Measurements from ENCODE around the gene TRAPPC11.

TRAPPC11 gene

DNA sequence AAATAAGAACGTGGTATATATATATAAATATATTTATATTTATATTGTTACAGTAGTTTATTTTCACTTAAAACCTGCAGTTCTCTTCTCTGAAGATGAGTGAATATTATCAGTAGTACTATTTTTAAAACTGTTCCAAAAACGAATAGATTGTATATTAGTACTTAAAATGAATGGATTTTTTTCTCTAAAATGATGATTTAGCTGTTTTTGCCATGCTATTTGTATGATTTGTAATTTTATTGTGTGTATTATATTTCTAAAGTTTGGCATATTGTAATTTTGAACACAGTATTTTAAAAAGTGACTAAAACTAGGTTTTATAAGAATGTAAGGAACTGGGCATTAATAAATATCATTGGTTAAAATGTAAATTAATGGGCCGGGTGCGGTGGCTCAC, 22.0 kb downstream of the TRAPPC11 start:
- H3K4me3 ChIP-seq (ENCODE audit: insufficient read depth in 1 of 2, low read depth in 1 of 2, low read length in 2 of 2): no peak overlapping the region
- H3K9me3 ChIP-seq (ENCODE audit: control insufficient read depth, low read length): no peaks in the 10 kb centered on the region
- no peaks in the 10 kb centered on the region for H3K79me1 ChIP-seq (replicated peaks; ENCODE audit: low read length, poor library complexity, severe bottlenecking)
- DNase-seq: no peak
- no peak overlapping the region for H4K91ac ChIP-seq (ENCODE audit: low read length)
- H2BK12ac ChIP-seq (ENCODE audit: low read length in 2 of 2): no peak overlapping the region
- no peak overlapping the region for H2BK15ac ChIP-seq (ENCODE audit: low read depth, poor library complexity, severe bottlenecking)
- H2AFZ ChIP-seq (ENCODE audit: low read depth, low read length): no peak overlapping the region
- H4K8ac ChIP-seq (ENCODE audit: low read length): no peak overlapping the region
- H3K18ac ChIP-seq (ENCODE audit: low read depth in 1 of 2, low read length in 2 of 2): no peak overlapping the region
- H3K36me3 ChIP-seq (ENCODE audit: control insufficient read depth in 1 of 2, insufficient read depth in 2 of 2, low read depth in 1 of 2, low read length in 2 of 2): peaks cover 16 to 87% of the 10 kb centered on the region in 2 experiments
- H3K4me2 ChIP-seq (ENCODE audit: low read length, poor library complexity, severe bottlenecking): no peak overlapping the region
- H3K27me3 ChIP-seq (ENCODE audit: control insufficient read depth in 1 of 2, insufficient read depth in 1 of 2, low read length in 2 of 2): no peaks in the 10 kb centered on the region
- H2AK5ac ChIP-seq (ENCODE audit: low read length, severe bottlenecking): no peak overlapping the region
- H3K9ac ChIP-seq (ENCODE audit: low read length): no peak overlapping the region
- H2BK5ac ChIP-seq (ENCODE audit: low read depth, low read length, poor library complexity, severe bottlenecking): no peak overlapping the region
- 100% methylated on average over 2 of the region's 4 CpGs for WGBS
- no peak overlapping the region for H2BK120ac ChIP-seq (ENCODE audit: low read depth, low read length)
- no peak overlapping the region for H3K4ac ChIP-seq (ENCODE audit: low read depth in 1 of 2, low read length in 2 of 2)
- no peak overlapping the region for H3K14ac ChIP-seq (ENCODE audit: low read length in 2 of 2)
- no peak overlapping the region for H3K27ac ChIP-seq (ENCODE audit: low read length, poor library complexity, severe bottlenecking)
- H3K4me1 ChIP-seq (ENCODE audit: control insufficient read depth, insufficient read depth, low read depth, low read length): no peaks in the 10 kb centered on the region
- no peak overlapping the region for H3K23ac ChIP-seq (ENCODE audit: low read length in 2 of 2)

DNA sequence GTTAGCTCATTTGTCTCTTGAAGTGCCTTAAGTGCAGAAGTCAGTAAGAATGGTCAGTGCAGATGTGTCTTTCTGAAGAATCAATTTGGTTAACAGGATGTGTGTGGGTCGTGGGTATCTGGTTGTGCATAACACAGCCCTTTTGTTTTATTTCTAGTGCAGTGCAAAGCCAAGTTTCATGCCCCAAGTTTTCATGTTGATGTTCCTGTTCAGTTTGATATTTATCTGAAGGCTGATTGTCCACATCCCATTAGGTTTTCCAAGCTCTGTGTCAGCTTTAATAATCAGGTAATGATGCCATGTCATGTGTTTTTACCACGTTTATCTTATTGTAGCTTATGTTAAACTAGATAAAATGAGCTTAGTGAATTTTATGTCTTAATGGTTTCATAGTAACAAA, 27.4 kb downstream of the TRAPPC11 start:
- no peak overlapping the region for H3K27ac ChIP-seq (ENCODE audit: low read length, poor library complexity, severe bottlenecking)
- 94% methylated on average over 2 of the region's 2 CpGs for WGBS
- H3K27me3 ChIP-seq (ENCODE audit: control insufficient read depth in 1 of 2, insufficient read depth in 1 of 2, low read length in 2 of 2): no peaks in the 10 kb centered on the region
- no peak overlapping the region for H2BK5ac ChIP-seq (ENCODE audit: low read depth, low read length, poor library complexity, severe bottlenecking)
- H2AK5ac ChIP-seq (ENCODE audit: low read length, severe bottlenecking): no peak overlapping the region
- no peak overlapping the region for H3K4me3 ChIP-seq (ENCODE audit: insufficient read depth in 1 of 2, low read depth in 1 of 2, low read length in 2 of 2)
- no peaks in the 10 kb centered on the region for H3K9me3 ChIP-seq (ENCODE audit: control insufficient read depth, low read length)
- H2BK15ac ChIP-seq (ENCODE audit: low read depth, poor library complexity, severe bottlenecking): no peak overlapping the region
- no peak overlapping the region for H4K91ac ChIP-seq (ENCODE audit: low read length)
- no peaks in the 10 kb centered on the region for H3K4me1 ChIP-seq (ENCODE audit: control insufficient read depth, insufficient read depth, low read depth, low read length)
- no peak overlapping the region for H3K18ac ChIP-seq (ENCODE audit: low read depth in 1 of 2, low read length in 2 of 2)
- no peak overlapping the region for H3K4me2 ChIP-seq (ENCODE audit: low read length, poor library complexity, severe bottlenecking)
- H3K79me1 ChIP-seq (replicated peaks; ENCODE audit: low read length, poor library complexity, severe bottlenecking): peaks cover 7% of the 10 kb centered on the region
- no peak overlapping the region for H2BK120ac ChIP-seq (ENCODE audit: low read depth, low read length)
- H3K23ac ChIP-seq (ENCODE audit: low read length in 2 of 2): no peak overlapping the region
- H3K4ac ChIP-seq (ENCODE audit: low read depth in 1 of 2, low read length in 2 of 2): no peak overlapping the region
- no peak overlapping the region for H3K14ac ChIP-seq (ENCODE audit: low read length in 2 of 2)
- no peak overlapping the region for H3K9ac ChIP-seq (ENCODE audit: low read length)
- no peak overlapping the region for H2BK12ac ChIP-seq (ENCODE audit: low read length in 2 of 2)
- H2AFZ ChIP-seq (ENCODE audit: low read depth, low read length): no peak overlapping the region
- H3K36me3 ChIP-seq (ENCODE audit: control insufficient read depth in 1 of 2, insufficient read depth in 2 of 2, low read depth in 1 of 2, low read length in 2 of 2): peaks cover 18 to 84% of the 10 kb centered on the region in 2 experiments
- H4K8ac ChIP-seq (ENCODE audit: low read length): no peak overlapping the region
- DNase-seq: no peak

DNA sequence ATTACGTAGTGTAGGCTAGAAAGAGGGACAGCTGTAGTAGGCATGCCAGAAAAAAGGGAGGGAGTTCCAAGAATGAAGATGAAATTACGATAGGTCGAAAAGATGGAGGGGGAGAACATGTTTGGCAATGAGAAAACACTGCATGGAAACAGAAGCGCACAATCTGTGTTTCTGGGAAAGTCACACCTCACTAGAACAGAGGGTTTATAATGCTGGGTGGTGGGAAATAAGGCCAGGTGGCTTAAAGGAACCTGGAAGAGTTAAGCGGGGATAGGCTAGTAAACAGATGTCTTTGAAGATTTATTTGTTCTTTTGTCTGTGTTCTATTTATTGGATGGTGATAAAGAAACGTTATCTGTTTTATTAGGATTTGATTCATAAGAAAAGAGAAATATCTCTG, 29.1 kb downstream of the TRAPPC11 start:
- no peak overlapping the region for H3K23ac ChIP-seq (ENCODE audit: low read length in 2 of 2)
- no peaks in the 10 kb centered on the region for H3K4me1 ChIP-seq (ENCODE audit: control insufficient read depth, insufficient read depth, low read depth, low read length)
- H3K4me3 ChIP-seq (ENCODE audit: insufficient read depth in 1 of 2, low read depth in 1 of 2, low read length in 2 of 2): no peak overlapping the region
- H4K8ac ChIP-seq (ENCODE audit: low read length): no peak overlapping the region
- H3K18ac ChIP-seq (ENCODE audit: low read depth in 1 of 2, low read length in 2 of 2): no peak overlapping the region
- H3K27me3 ChIP-seq (ENCODE audit: control insufficient read depth in 1 of 2, insufficient read depth in 1 of 2, low read length in 2 of 2): no peaks in the 10 kb centered on the region
- H2BK15ac ChIP-seq (ENCODE audit: low read depth, poor library complexity, severe bottlenecking): no peak overlapping the region
- H3K9ac ChIP-seq (ENCODE audit: low read length): no peak overlapping the region
- no peak overlapping the region for H3K4ac ChIP-seq (ENCODE audit: low read depth in 1 of 2, low read length in 2 of 2)
- H2BK120ac ChIP-seq (ENCODE audit: low read depth, low read length): no peak overlapping the region
- H3K79me1 ChIP-seq (replicated peaks; ENCODE audit: low read length, poor library complexity, severe bottlenecking): peaks cover 7% of the 10 kb centered on the region
- WGBS: 90% methylated on average over 6 of the region's 6 CpGs
- H2AK5ac ChIP-seq (ENCODE audit: low read length, severe bottlenecking): no peak overlapping the region
- no peak overlapping the region for H2BK5ac ChIP-seq (ENCODE audit: low read depth, low read length, poor library complexity, severe bottlenecking)
- no peak overlapping the region for H2BK12ac ChIP-seq (ENCODE audit: low read length in 2 of 2)
- H3K14ac ChIP-seq (ENCODE audit: low read length in 2 of 2): no peak overlapping the region
- H4K91ac ChIP-seq (ENCODE audit: low read length): no peak overlapping the region
- no peak for DNase-seq
- no peaks in the 10 kb centered on the region for H3K9me3 ChIP-seq (ENCODE audit: control insufficient read depth, low read length)
- H2AFZ ChIP-seq (ENCODE audit: low read depth, low read length): no peak overlapping the region
- no peak overlapping the region for H3K4me2 ChIP-seq (ENCODE audit: low read length, poor library complexity, severe bottlenecking)
- no peak overlapping the region for H3K27ac ChIP-seq (ENCODE audit: low read length, poor library complexity, severe bottlenecking)
- peaks cover 25 to 89% of the 10 kb centered on the region in 2 experiments for H3K36me3 ChIP-seq (ENCODE audit: control insufficient read depth in 1 of 2, insufficient read depth in 2 of 2, low read depth in 1 of 2, low read length in 2 of 2)

- no peak overlapping the region for H3K4me3 ChIP-seq (ENCODE audit: insufficient read depth in 1 of 2, low read depth in 1 of 2, low read length in 2 of 2)
- no peak overlapping the region for H4K91ac ChIP-seq (ENCODE audit: low read length)
- peaks cover 7% of the 10 kb centered on the region for H3K79me1 ChIP-seq (replicated peaks; ENCODE audit: low read length, poor library complexity, severe bottlenecking)
- no peak overlapping the region for H2BK120ac ChIP-seq (ENCODE audit: low read depth, low read length)
- H3K23ac ChIP-seq (ENCODE audit: low read length in 2 of 2): no peak overlapping the region
- H2AFZ ChIP-seq (ENCODE audit: low read depth, low read length): no peak overlapping the region
- H3K27ac ChIP-seq (ENCODE audit: low read length, poor library complexity, severe bottlenecking): no peak overlapping the region
- no peak overlapping the region for H2BK5ac ChIP-seq (ENCODE audit: low read depth, low read length, poor library complexity, severe bottlenecking)
- H2BK12ac ChIP-seq (ENCODE audit: low read length in 2 of 2): no peak overlapping the region
- no peaks in the 10 kb centered on the region for H3K4me1 ChIP-seq (ENCODE audit: control insufficient read depth, insufficient read depth, low read depth, low read length)
- peaks cover 20 to 88% of the 10 kb centered on the region in 2 experiments for H3K36me3 ChIP-seq (ENCODE audit: control insufficient read depth in 1 of 2, insufficient read depth in 2 of 2, low read depth in 1 of 2, low read length in 2 of 2)
- DNase-seq: no peak
- no peaks in the 10 kb centered on the region for H3K9me3 ChIP-seq (ENCODE audit: control insufficient read depth, low read length)
- no peak overlapping the region for H3K4ac ChIP-seq (ENCODE audit: low read depth in 1 of 2, low read length in 2 of 2)
- no peak overlapping the region for H2BK15ac ChIP-seq (ENCODE audit: low read depth, poor library complexity, severe bottlenecking)
- H3K27me3 ChIP-seq (ENCODE audit: control insufficient read depth in 1 of 2, insufficient read depth in 1 of 2, low read length in 2 of 2): no peaks in the 10 kb centered on the region
- H3K14ac ChIP-seq (ENCODE audit: low read length in 2 of 2): no peak overlapping the region
- no peak overlapping the region for H3K4me2 ChIP-seq (ENCODE audit: low read length, poor library complexity, severe bottlenecking)
- H3K9ac ChIP-seq (ENCODE audit: low read length): no peak overlapping the region
- no peak overlapping the region for H2AK5ac ChIP-seq (ENCODE audit: low read length, severe bottlenecking)
- H4K8ac ChIP-seq (ENCODE audit: low read length): no peak overlapping the region
- no peak overlapping the region for H3K18ac ChIP-seq (ENCODE audit: low read depth in 1 of 2, low read length in 2 of 2)
Measured at GRCh38 chr4:183691006-183691405, 31.9 kb downstream of the TRAPPC11 start.

Measured in mesenchymal stem cell (in vitro differentiated cells and primary cell).